Measurements from ENCODE around the gene SPATA45.

The SPATA45 gene

DNA sequence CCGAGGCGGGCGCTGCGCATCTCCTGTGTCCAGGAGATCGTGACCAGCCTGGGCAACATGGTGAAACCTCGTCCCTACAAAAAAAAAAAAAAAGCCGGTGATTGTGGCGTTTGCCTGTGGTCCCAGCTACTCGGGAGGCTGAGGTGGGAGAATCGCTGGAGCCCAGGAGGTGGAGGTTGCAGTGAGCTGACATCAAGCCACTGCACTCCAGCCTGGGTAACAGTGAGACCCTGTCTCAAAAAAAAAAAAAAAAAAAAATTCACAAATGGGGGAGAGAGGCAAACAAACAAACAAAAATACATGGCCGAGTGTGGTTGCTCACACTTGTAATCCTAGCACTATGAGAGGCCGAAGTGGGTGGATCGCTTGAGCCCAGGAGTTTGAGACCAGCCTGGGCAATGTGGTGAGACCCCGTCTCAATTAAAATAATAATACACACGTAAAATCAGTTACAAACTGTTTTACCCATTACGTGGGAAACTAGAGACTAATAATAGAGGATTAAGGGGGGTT is 55.0 kb downstream of the SPATA45 start:
- Histone ChIP-seq H3K36me3 (ENCODE audit: insufficient read depth) (no peaks in the 10 kb centered on the region), H3K4me3 (IDR thresholded peaks at IDR 0.05; ENCODE audit: insufficient read depth, low read depth, low read length) (peak overlapping the region; percentile 98), H3K4me1 (ENCODE audit: low read depth, poor library complexity, severe bottlenecking) (peaks cover 31% of the 10 kb centered on the region), H3K4me2 (peak overlapping the region; percentile 82), H3K79me2 (ENCODE audit: insufficient read depth, low read depth) (0 out of 2 replicates have a peak, but pooled peaks cover 4% of the 10 kb centered on the region), H3K27me3 (ENCODE audit: insufficient read depth, low read depth) (no peaks in the 10 kb centered on the region), H3K9ac (peak overlapping the region; percentile 75), H2AFZ (ENCODE audit: low read depth) (peak overlapping the region; percentile 97), H3K27ac (peak overlapping the region; percentile 58), H4K20me1 (ENCODE audit: insufficient read depth) (no peaks in the 10 kb centered on the region)
- TF ChIP-seq, protein P1, sequence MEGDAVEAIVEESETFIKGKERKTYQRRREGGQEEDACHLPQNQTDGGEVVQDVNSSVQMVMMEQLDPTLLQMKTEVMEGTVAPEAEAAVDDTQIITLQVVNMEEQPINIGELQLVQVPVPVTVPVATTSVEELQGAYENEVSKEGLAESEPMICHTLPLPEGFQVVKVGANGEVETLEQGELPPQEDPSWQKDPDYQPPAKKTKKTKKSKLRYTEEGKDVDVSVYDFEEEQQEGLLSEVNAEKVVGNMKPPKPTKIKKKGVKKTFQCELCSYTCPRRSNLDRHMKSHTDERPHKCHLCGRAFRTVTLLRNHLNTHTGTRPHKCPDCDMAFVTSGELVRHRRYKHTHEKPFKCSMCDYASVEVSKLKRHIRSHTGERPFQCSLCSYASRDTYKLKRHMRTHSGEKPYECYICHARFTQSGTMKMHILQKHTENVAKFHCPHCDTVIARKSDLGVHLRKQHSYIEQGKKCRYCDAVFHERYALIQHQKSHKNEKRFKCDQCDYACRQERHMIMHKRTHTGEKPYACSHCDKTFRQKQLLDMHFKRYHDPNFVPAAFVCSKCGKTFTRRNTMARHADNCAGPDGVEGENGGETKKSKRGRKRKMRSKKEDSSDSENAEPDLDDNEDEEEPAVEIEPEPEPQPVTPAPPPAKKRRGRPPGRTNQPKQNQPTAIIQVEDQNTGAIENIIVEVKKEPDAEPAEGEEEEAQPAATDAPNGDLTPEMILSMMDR (conservative IDR thresholded peaks at IDR 0.05; ENCODE audit: low read depth, low read length), result no peak

DNA sequence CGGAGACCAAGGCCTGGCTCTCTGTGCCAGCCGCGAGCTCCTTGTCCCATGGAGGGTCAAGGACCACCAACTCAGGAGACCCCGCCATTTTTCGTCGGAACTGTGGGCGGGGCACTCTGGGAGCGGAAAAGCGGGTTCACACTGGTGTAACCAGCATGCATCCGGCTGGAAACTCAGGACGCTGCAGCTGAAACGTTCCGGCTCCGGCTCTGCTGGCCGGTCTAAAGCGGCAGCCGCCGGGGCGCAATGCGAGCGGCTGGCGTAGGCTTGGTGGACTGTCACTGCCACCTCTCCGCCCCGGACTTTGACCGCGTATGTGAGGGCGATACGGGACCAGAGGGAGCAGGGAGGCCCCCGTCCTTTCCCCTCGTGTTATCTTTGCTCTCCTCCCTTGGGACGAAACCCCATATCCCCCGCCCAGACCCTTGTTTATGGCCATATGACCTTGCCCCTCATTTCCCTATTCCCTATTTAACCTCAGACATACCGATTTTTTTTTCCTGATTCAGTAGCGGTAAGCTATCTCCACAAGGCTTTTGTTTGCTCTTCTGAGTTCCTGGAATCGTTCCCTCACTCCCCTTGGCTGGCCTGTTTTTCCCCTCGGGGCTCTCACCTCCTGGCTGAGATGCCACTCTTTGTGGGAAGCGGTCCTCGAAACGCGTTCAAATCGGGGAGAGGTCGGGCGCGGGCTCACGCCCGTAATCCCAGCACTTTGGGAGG is 55.6 kb downstream of the SPATA45 start, which contains the start of the genes NSL1 and TATDN3:
TSS of gene NSL1 (minus strand) at position 102 of the 720 bp plus-strand sequence. CDS start at position 88, 14 bp downstream.
TSS of gene TATDN3 (plus strand) at position 219 of the 720 bp plus-strand sequence. CDS start at position 247, 28 bp downstream.
- Histone ChIP-seq H3K36me3 (ENCODE audit: insufficient read depth) (no peaks in the 10 kb centered on the region), H3K27me3 (ENCODE audit: insufficient read depth, low read depth) (no peaks in the 10 kb centered on the region), H3K9ac (peak within 1 kb of the TSS; percentile 75), H4K20me1 (ENCODE audit: insufficient read depth) (no peaks in the 10 kb centered on the region), H3K4me2 (peak within 1 kb of the TSS; percentile 82), H3K79me2 (ENCODE audit: insufficient read depth, low read depth) (0 out of 2 replicates have a peak, but pooled peaks cover 4% of the 10 kb centered on the region), H3K4me3 (IDR thresholded peaks at IDR 0.05; ENCODE audit: insufficient read depth, low read depth, low read length) (peak within 1 kb of the TSS; percentile 98), H3K27ac (peak within 1 kb of the TSS; percentile 58), H2AFZ (ENCODE audit: low read depth) (peak within 1 kb of the TSS; percentile 97), H3K4me1 (ENCODE audit: low read depth, poor library complexity, severe bottlenecking) (peaks cover 31% of the 10 kb centered on the region)
- TF ChIP-seq, protein P1 (conservative IDR thresholded peaks at IDR 0.05; ENCODE audit: low read depth, low read length), result no peak

DNA sequence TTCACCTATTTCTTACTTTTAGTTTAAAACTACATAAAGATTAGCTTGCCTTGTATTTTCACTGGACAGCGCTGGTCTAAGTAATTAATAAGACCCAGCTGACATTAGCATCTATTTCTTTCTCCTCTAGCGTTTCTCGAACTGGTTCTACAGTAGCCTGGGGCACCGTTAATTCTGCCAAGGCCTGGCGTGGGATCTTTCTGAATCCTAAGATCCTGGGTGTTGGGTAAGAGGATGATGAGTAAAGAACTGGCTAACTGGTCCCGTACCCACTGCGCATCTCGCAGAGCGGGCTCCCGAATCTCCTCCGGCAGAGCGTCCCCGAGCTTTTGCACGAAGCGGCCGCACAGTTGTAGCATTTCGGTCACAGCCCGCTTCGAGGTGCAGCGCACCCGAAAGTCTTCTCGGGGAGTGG is 56.2 kb downstream of the SPATA45 start:
- H3K79me2 ChIP-seq (ENCODE audit: insufficient read depth, low read depth), result 0 out of 2 replicates have a peak, but pooled peaks cover 4% of the 10 kb centered on the region
- peak overlapping the region; percentile 58 for H3K27ac ChIP-seq
- no peaks in the 10 kb centered on the region for H3K27me3 ChIP-seq (ENCODE audit: insufficient read depth, low read depth)
- peak overlapping the region; percentile 82 for H3K4me2 ChIP-seq
- H3K4me1 ChIP-seq (ENCODE audit: low read depth, poor library complexity, severe bottlenecking), result peaks cover 31% of the 10 kb centered on the region
- peak overlapping the region; percentile 75 for H3K9ac ChIP-seq
- H3K4me3 ChIP-seq (IDR thresholded peaks at IDR 0.05; ENCODE audit: insufficient read depth, low read depth, low read length), result peak overlapping the region; percentile 98
- H3K36me3 ChIP-seq (ENCODE audit: insufficient read depth), result no peaks in the 10 kb centered on the region
- H4K20me1 ChIP-seq (ENCODE audit: insufficient read depth), result no peaks in the 10 kb centered on the region
- TF ChIP-seq, protein P1 (conservative IDR thresholded peaks at IDR 0.05; ENCODE audit: low read depth, low read length), result no peak
- H2AFZ ChIP-seq (ENCODE audit: low read depth), result peak overlapping the region; percentile 97

DNA sequence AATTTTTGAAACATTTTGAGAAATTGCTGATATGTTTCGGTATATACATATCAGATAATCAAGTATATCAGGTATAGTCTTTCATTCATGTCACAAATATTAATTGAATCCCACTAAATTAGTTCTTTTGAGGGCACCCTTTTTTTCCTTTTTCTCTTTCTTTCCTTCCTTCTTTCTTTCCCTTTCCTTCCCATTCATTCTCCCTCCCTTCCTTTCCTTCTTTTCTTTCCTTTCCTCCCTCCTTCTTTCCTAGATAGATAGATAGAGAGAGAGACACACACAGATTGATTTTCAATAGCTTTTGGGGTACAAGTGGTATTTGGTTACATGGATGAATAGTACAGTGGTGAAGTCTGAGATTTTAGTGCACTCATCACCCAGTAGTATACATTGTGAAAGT is 61.6 kb downstream of the SPATA45 start:
- no peak overlapping the region for H2AFZ ChIP-seq (ENCODE audit: low read depth)
- H3K27ac ChIP-seq, result no peak overlapping the region
- no peaks in the 10 kb centered on the region for H3K27me3 ChIP-seq (ENCODE audit: insufficient read depth, low read depth)
- no peak overlapping the region for H3K4me3 ChIP-seq (IDR thresholded peaks at IDR 0.05; ENCODE audit: insufficient read depth, low read depth, low read length)
- H3K4me1 ChIP-seq (ENCODE audit: low read depth, poor library complexity, severe bottlenecking), result peaks cover 16% of the 10 kb centered on the region
- TF ChIP-seq, protein P1 (conservative IDR thresholded peaks at IDR 0.05; ENCODE audit: low read depth, low read length), result no peak
- no peaks in the 10 kb centered on the region for H4K20me1 ChIP-seq (ENCODE audit: insufficient read depth)
- H3K36me3 ChIP-seq (ENCODE audit: insufficient read depth), result no peaks in the 10 kb centered on the region
- 0 out of 2 replicates have a peak, but pooled peaks cover 4% of the 10 kb centered on the region for H3K79me2 ChIP-seq (ENCODE audit: insufficient read depth, low read depth)
- H3K9ac ChIP-seq, result no peak overlapping the region
- no peak overlapping the region for H3K4me2 ChIP-seq

Data from KMS-11 (cell line).